ENCODE measurements around the gene MAPK1. TPM values are rescaled to one million over a fixed set of nuclear protein-coding genes. Genes with fewer than 3 reads are reported as not detected.

The MAPK1 gene
- total and polyA plus RNA-seq, 2 donors (not counting 1 experiment from before 2014, with no cell fraction given), result 53.8 to 133 TPM

- DNase-seq (ENCODE audit: low read depth in 2 of 2), result no peak
- peaks cover 80% of the 10 kb centered on the region for H3K79me2 ChIP-seq (ENCODE audit: control insufficient read depth, insufficient read depth, low read length)
- no peaks in the 10 kb centered on the region for H3K9me3 ChIP-seq (ENCODE audit: control insufficient read depth, insufficient read depth, low read depth, low read length)
- no peak overlapping the region for H2AFZ ChIP-seq (ENCODE audit: low read length)
- H3K9ac ChIP-seq (ENCODE audit: insufficient read depth, low read length), result no peak overlapping the region
- no peaks in the 10 kb centered on the region for H3K4me1 ChIP-seq (ENCODE audit: control insufficient read depth, extremely low read depth, insufficient read depth, low read length)
- no peak overlapping the region for H3K4me2 ChIP-seq (ENCODE audit: extremely low read depth, insufficient read depth, low read length)
- no peak overlapping the region for H3K27ac ChIP-seq (ENCODE audit: insufficient read depth, low read length)
- no peaks in the 10 kb centered on the region for H3K27me3 ChIP-seq (ENCODE audit: control insufficient read depth, insufficient read depth, low read length)
- no peaks in the 10 kb centered on the region for H3K36me3 ChIP-seq (ENCODE audit: control insufficient read depth, insufficient read depth, low read length)
- H4K20me1 ChIP-seq (ENCODE audit: control insufficient read depth, extremely low read depth, insufficient read depth, low read length), result no peaks in the 10 kb centered on the region
- no peak overlapping the region for H3K4me3 ChIP-seq (replicated peaks in 1 of 4; ENCODE audit: control extremely low read depth in 1 of 4, insufficient read depth in 1 of 4, low read depth in 3 of 4, low read length in 4 of 4)
- TF ChIP-seq CTCF (conservative IDR thresholded peaks at IDR 0.05 in 1 of 2, IDR thresholded peaks at IDR 0.05 in 1 of 2; ENCODE audit: low read depth in 1 of 2, low read length in 2 of 2), result no peak
- TF ChIP-seq EZH2 (IDR thresholded peaks at IDR 0.05; ENCODE audit: low read length, missing control alignments), result no peak
Observed at GRCh38 chr22:21842946-21843345, 24.5 kb downstream of the MAPK1 start.

- peaks cover 73% of the 10 kb centered on the region for H3K79me2 ChIP-seq (ENCODE audit: control insufficient read depth, insufficient read depth, low read length)
- no peak overlapping the region for H3K9ac ChIP-seq (ENCODE audit: insufficient read depth, low read length)
- no peaks in the 10 kb centered on the region for H3K9me3 ChIP-seq (ENCODE audit: control insufficient read depth, insufficient read depth, low read depth, low read length)
- H2AFZ ChIP-seq (ENCODE audit: low read length), result no peak overlapping the region
- H3K27ac ChIP-seq (ENCODE audit: insufficient read depth, low read length), result no peak overlapping the region
- peaks cover 6% of the 10 kb centered on the region for H3K4me1 ChIP-seq (ENCODE audit: control insufficient read depth, extremely low read depth, insufficient read depth, low read length)
- H3K27me3 ChIP-seq (ENCODE audit: control insufficient read depth, insufficient read depth, low read length), result no peaks in the 10 kb centered on the region
- no peaks in the 10 kb centered on the region for H3K36me3 ChIP-seq (ENCODE audit: control insufficient read depth, insufficient read depth, low read length)
- no peaks in the 10 kb centered on the region for H4K20me1 ChIP-seq (ENCODE audit: control insufficient read depth, extremely low read depth, insufficient read depth, low read length)
- H3K4me2 ChIP-seq (ENCODE audit: extremely low read depth, insufficient read depth, low read length), result no peak overlapping the region
- H3K4me3 ChIP-seq (replicated peaks in 1 of 4; ENCODE audit: control extremely low read depth in 1 of 4, insufficient read depth in 1 of 4, low read depth in 3 of 4, low read length in 4 of 4), result no peak overlapping the region
- TF ChIP-seq CTCF (conservative IDR thresholded peaks at IDR 0.05 in 1 of 2, IDR thresholded peaks at IDR 0.05 in 1 of 2; ENCODE audit: low read depth in 1 of 2, low read length in 2 of 2) (no peak), EZH2 (IDR thresholded peaks at IDR 0.05; ENCODE audit: low read length, missing control alignments) (no peak)
- DNase-seq (ENCODE audit: low read depth in 2 of 2), result no peak
Observed at GRCh38 chr22:21841422-21841821, 26.0 kb downstream of the MAPK1 start.

GRCh38 chr22:21840236-21840823 is 27.1 kb downstream of the MAPK1 start:
- DNase-seq (ENCODE audit: low read depth in 2 of 2), result no peak
- no peak overlapping the region for H3K27ac ChIP-seq (ENCODE audit: insufficient read depth, low read length)
- no peaks in the 10 kb centered on the region for H3K27me3 ChIP-seq (ENCODE audit: control insufficient read depth, insufficient read depth, low read length)
- H3K4me1 ChIP-seq (ENCODE audit: control insufficient read depth, extremely low read depth, insufficient read depth, low read length), result peaks cover 7% of the 10 kb centered on the region
- H3K4me2 ChIP-seq (ENCODE audit: extremely low read depth, insufficient read depth, low read length), result no peak overlapping the region
- H2AFZ ChIP-seq (ENCODE audit: low read length), result no peak overlapping the region
- H3K4me3 ChIP-seq (replicated peaks in 1 of 4; ENCODE audit: control extremely low read depth in 1 of 4, insufficient read depth in 1 of 4, low read depth in 3 of 4, low read length in 4 of 4), result no peak overlapping the region
- H3K9ac ChIP-seq (ENCODE audit: insufficient read depth, low read length), result no peak overlapping the region
- peaks cover 73% of the 10 kb centered on the region for H3K79me2 ChIP-seq (ENCODE audit: control insufficient read depth, insufficient read depth, low read length)
- no peaks in the 10 kb centered on the region for H3K36me3 ChIP-seq (ENCODE audit: control insufficient read depth, insufficient read depth, low read length)
- no peaks in the 10 kb centered on the region for H4K20me1 ChIP-seq (ENCODE audit: control insufficient read depth, extremely low read depth, insufficient read depth, low read length)
- H3K9me3 ChIP-seq (ENCODE audit: control insufficient read depth, insufficient read depth, low read depth, low read length), result no peaks in the 10 kb centered on the region
- TF ChIP-seq CTCF (conservative IDR thresholded peaks at IDR 0.05 in 1 of 2, IDR thresholded peaks at IDR 0.05 in 1 of 2; ENCODE audit: low read depth in 1 of 2, low read length in 2 of 2), result no peak
- no peak for TF ChIP-seq EZH2 (IDR thresholded peaks at IDR 0.05; ENCODE audit: low read length, missing control alignments)

Data from fibroblast of lung (primary cell).